PC-3 (cell line): ENCODE results near the gene SKIC8.

Experiments
- CTCF ChIP-seq: fragments of 300-600 bp; sonication (generic); conservative IDR thresholded peaks from 2 replicates; pipeline ENCODE4 v1.5.1; 2017; ENCODE audit warnings: antibody characterized with exemption, low read depth, mild to moderate bottlenecking, low read length
- EZH2 ChIP-seq: fragments of 300-600 bp; sonication (generic); IDR thresholded peaks from one replicate; pipeline ENCODE4 v1.6.1; 2017; ENCODE audit warnings: antibody characterized with exemption, mild to moderate bottlenecking, low read length; ENCODE audit not compliant: unreplicated experiment

- TF ChIP-seq CTCF, result no peak
- no peak for TF ChIP-seq EZH2
Observed at GRCh38 chr15:78244101-78244500, 55.3 kb downstream of the SKIC8 start.
